Measurements from ENCODE around the gene SOX6.

The SOX6 gene

DNA sequence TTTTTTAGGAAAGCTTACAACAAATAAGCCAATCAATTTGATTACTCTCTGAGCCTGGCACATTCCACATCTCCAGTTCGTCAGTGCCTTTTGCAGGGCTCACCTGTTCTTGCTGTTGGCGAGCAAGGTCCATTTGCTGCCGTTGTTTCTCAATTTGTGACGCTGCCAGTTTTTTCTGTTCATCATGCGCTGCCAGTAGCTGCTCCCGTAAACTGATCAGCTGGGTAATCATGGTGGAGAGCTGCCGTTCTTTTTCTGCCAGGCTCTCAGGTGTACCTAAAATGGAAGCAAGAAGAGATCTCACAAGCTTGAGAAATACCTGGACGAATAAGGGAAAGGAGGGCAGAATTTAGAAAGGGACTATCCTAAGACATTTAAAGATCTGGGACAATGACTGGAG, 169.7 kb downstream of the SOX6 start:
- no peak for FAIRE-seq
- TF ChIP-seq, protein P1, sequence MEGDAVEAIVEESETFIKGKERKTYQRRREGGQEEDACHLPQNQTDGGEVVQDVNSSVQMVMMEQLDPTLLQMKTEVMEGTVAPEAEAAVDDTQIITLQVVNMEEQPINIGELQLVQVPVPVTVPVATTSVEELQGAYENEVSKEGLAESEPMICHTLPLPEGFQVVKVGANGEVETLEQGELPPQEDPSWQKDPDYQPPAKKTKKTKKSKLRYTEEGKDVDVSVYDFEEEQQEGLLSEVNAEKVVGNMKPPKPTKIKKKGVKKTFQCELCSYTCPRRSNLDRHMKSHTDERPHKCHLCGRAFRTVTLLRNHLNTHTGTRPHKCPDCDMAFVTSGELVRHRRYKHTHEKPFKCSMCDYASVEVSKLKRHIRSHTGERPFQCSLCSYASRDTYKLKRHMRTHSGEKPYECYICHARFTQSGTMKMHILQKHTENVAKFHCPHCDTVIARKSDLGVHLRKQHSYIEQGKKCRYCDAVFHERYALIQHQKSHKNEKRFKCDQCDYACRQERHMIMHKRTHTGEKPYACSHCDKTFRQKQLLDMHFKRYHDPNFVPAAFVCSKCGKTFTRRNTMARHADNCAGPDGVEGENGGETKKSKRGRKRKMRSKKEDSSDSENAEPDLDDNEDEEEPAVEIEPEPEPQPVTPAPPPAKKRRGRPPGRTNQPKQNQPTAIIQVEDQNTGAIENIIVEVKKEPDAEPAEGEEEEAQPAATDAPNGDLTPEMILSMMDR (IDR thresholded peaks at IDR 0.05; ENCODE audit: insufficient read depth, missing control alignments): no peak
- DNase-seq (ENCODE audit: insufficient read length, low spot score): no peak

GRCh38 chr11:16185042-16185441, 171.3 kb downstream of the SOX6 start:
- TF ChIP-seq, protein P1 (IDR thresholded peaks at IDR 0.05; ENCODE audit: insufficient read depth, missing control alignments): no peak
- DNase-seq (ENCODE audit: insufficient read length, low spot score): no peak
- FAIRE-seq: no peak

GRCh38 chr11:16184588-16184987, 171.8 kb downstream of the SOX6 start:
- FAIRE-seq: no peak
- no peak for DNase-seq (ENCODE audit: insufficient read length, low spot score)
- TF ChIP-seq, protein P1 (IDR thresholded peaks at IDR 0.05; ENCODE audit: insufficient read depth, missing control alignments): no peak

DNA sequence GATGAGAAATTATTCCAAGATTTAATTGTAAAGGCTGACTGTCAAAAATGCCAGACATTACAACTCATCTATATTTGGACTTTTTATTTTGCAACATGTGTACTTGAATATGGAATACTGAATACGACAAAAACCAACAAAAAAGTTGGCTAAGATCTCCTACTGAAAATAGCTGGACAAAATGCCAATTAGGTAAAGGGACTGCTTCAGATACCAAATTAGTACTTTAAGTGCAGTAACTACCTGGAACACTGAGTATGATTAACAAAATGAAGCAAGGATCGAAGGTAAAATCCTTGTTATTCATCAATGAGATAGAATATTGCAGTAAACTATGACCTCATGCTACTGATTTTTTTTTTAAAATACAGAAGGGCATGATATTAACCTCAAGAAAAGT, 173.8 kb downstream of the SOX6 start:
- TF ChIP-seq, protein P1 (IDR thresholded peaks at IDR 0.05; ENCODE audit: insufficient read depth, missing control alignments): no peak
- no peak for FAIRE-seq
- DNase-seq (ENCODE audit: insufficient read length, low spot score): no peak

- DNase-seq (ENCODE audit: insufficient read length, low spot score) (no peak), FAIRE-seq (no peak)
- TF ChIP-seq, protein P1 (IDR thresholded peaks at IDR 0.05; ENCODE audit: insufficient read depth, missing control alignments): no peak
Measured at GRCh38 chr11:16180868-16181267, 175.5 kb downstream of the SOX6 start.

- DNase-seq (ENCODE audit: insufficient read length, low spot score): no peak
- FAIRE-seq: no peak
- TF ChIP-seq, protein P1 (IDR thresholded peaks at IDR 0.05; ENCODE audit: insufficient read depth, missing control alignments): no peak
Measured at GRCh38 chr11:16179676-16180075, 176.7 kb downstream of the SOX6 start.

DNA sequence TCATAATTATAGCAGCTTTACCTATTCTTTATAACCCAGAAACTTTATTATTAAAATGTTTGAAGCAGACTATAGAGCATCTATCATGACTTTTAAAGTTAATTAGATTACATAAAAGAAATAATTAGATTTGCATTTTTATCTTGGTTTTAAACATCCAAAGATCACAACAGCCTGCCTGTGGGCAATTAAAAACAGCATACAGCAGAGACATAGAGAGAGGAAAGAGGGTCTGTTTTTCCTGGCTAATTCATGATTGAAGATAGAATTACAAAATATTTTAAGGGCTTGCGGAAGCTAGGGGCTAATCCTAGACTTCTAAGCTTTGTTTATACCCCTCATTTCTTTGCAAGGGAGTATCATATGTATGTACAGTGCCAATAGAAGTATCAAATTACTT, 178.1 kb downstream of the SOX6 start:
- FAIRE-seq (no peak), DNase-seq (ENCODE audit: insufficient read length, low spot score) (no peak)
- TF ChIP-seq, protein P1 (IDR thresholded peaks at IDR 0.05; ENCODE audit: insufficient read depth, missing control alignments): no peak
